ENCODE measurements around the gene GOLGA7B. TPM values are rescaled to one million over a fixed set of nuclear protein-coding genes. Genes with fewer than 3 reads are reported as not detected.

Gene GOLGA7B
- total and polyA plus RNA-seq, 2 of the 4 experiments (the other 2 are of a cell fraction): not detected

DNA sequence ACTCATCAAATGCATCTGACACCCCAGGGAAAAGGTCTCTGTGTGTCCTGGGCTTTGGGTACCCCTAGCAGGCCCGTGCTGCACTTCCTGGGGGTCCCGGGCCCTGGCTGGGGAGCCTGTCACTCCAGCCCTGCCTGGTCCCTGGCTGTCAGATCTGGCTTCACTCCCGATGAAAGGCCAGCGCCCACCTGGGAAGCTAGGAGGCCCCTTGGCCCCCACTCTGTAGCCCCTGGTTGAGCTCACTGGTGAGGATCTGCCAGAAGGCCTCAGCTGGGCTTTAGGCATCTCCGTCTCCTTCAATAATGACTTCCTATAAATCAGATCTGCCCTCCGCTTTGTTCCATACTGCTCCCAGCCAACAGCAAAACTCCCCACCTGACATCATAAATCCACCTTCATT is 64.0 kb downstream of the GOLGA7B start:
- no peak overlapping the region for H3K23ac ChIP-seq (ENCODE audit: low read depth, low read length)
- H3K4me1 ChIP-seq (ENCODE audit: control insufficient read depth, insufficient read depth, low read length): no peaks in the 10 kb centered on the region
- H4K5ac ChIP-seq (ENCODE audit: low read depth, low read length): no peak overlapping the region
- no peak for TF ChIP-seq NFE2L2 (IDR thresholded peaks at IDR 0.05; ENCODE audit: low read depth, low read length)
- TF ChIP-seq CEBPB (IDR thresholded peaks at IDR 0.05; ENCODE audit: low read depth, low read length): no peak
- TF ChIP-seq MAFK (IDR thresholded peaks at IDR 0.05; ENCODE audit: low read depth, low read length): no peak
- TF ChIP-seq, protein P1, sequence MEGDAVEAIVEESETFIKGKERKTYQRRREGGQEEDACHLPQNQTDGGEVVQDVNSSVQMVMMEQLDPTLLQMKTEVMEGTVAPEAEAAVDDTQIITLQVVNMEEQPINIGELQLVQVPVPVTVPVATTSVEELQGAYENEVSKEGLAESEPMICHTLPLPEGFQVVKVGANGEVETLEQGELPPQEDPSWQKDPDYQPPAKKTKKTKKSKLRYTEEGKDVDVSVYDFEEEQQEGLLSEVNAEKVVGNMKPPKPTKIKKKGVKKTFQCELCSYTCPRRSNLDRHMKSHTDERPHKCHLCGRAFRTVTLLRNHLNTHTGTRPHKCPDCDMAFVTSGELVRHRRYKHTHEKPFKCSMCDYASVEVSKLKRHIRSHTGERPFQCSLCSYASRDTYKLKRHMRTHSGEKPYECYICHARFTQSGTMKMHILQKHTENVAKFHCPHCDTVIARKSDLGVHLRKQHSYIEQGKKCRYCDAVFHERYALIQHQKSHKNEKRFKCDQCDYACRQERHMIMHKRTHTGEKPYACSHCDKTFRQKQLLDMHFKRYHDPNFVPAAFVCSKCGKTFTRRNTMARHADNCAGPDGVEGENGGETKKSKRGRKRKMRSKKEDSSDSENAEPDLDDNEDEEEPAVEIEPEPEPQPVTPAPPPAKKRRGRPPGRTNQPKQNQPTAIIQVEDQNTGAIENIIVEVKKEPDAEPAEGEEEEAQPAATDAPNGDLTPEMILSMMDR (conservative IDR thresholded peaks at IDR 0.05; ENCODE audit: low read depth, low read length): no peak
- TF ChIP-seq RFX5 (IDR thresholded peaks at IDR 0.05; ENCODE audit: low read depth, low read length): no peak
- TF ChIP-seq BHLHE40 (IDR thresholded peaks at IDR 0.05; ENCODE audit: low read depth, low read length): no peak
- TF ChIP-seq POLR2A (IDR thresholded peaks at IDR 0.05; ENCODE audit: low read depth, low read length): no peak
- no peak for TF ChIP-seq RAD21 (IDR thresholded peaks at IDR 0.05; ENCODE audit: low read length)
- no peak for TF ChIP-seq MAZ (IDR thresholded peaks at IDR 0.05; ENCODE audit: borderline replicate concordance, low read depth, low read length)
- no peak for TF ChIP-seq SMC3 (IDR thresholded peaks at IDR 0.05; ENCODE audit: low read depth, low read length)
- TF ChIP-seq FOS (IDR thresholded peaks at IDR 0.05; ENCODE audit: low read depth, low read length): no peak
- TF ChIP-seq MXI1 (IDR thresholded peaks at IDR 0.05; ENCODE audit: borderline replicate concordance, low read depth, low read length): no peak
- TF ChIP-seq RCOR1 (IDR thresholded peaks at IDR 0.05; ENCODE audit: insufficient replicate concordance, low read length): no peak
- TF ChIP-seq, protein P2, sequence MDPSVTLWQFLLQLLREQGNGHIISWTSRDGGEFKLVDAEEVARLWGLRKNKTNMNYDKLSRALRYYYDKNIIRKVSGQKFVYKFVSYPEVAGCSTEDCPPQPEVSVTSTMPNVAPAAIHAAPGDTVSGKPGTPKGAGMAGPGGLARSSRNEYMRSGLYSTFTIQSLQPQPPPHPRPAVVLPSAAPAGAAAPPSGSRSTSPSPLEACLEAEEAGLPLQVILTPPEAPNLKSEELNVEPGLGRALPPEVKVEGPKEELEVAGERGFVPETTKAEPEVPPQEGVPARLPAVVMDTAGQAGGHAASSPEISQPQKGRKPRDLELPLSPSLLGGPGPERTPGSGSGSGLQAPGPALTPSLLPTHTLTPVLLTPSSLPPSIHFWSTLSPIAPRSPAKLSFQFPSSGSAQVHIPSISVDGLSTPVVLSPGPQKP (IDR thresholded peaks at IDR 0.05; ENCODE audit: borderline replicate concordance, low read depth, low read length): no peak
- TF ChIP-seq, protein P3, sequence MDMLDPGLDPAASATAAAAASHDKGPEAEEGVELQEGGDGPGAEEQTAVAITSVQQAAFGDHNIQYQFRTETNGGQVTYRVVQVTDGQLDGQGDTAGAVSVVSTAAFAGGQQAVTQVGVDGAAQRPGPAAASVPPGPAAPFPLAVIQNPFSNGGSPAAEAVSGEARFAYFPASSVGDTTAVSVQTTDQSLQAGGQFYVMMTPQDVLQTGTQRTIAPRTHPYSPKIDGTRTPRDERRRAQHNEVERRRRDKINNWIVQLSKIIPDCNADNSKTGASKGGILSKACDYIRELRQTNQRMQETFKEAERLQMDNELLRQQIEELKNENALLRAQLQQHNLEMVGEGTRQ (IDR thresholded peaks at IDR 0.05; ENCODE audit: low read depth, low read length): no peak
- no peak for TF ChIP-seq CHD1 (IDR thresholded peaks at IDR 0.05; ENCODE audit: low read depth, low read length)
- no peak overlapping the region for H2BK15ac ChIP-seq (ENCODE audit: low read depth, low read length)
- no peak overlapping the region for H3K4ac ChIP-seq (ENCODE audit: low read depth, low read length)
- H2BK120ac ChIP-seq (ENCODE audit: low read depth, low read length): no peak overlapping the region
- no peak overlapping the region for H3K9ac ChIP-seq (ENCODE audit: low read depth, low read length)
- no peaks in the 10 kb centered on the region for H3K79me1 ChIP-seq (ENCODE audit: low read depth in 1 of 2, low read length in 2 of 2)
- no peak overlapping the region for H3K14ac ChIP-seq (replicated peaks; ENCODE audit: low read depth, low read length)
- H2AK5ac ChIP-seq (ENCODE audit: low read depth, low read length): no peak overlapping the region
- no peaks in the 10 kb centered on the region for H4K20me1 ChIP-seq (ENCODE audit: insufficient read depth, low read length)
- DNase-seq (no peak), ATAC-seq (ENCODE audit: low read depth) (no peak)
- H3K27me3 ChIP-seq (ENCODE audit: control insufficient read depth, insufficient read depth, low read length): peaks cover 30% of the 10 kb centered on the region
- POLR2A ChIA-PET (ENCODE audit: unreplicated experiment): no interaction called here
- no peak overlapping the region for H3K18ac ChIP-seq (ENCODE audit: low read depth, low read length)
- no peak overlapping the region for H4K91ac ChIP-seq (ENCODE audit: insufficient read depth, low read depth, low read length)
- in situ Hi-C loops (cut with MboI; ENCODE audit: low sequenced_read_pairs) (loop anchor here (10.0 kb wide), 1 partner anchor 131 kb away; no protein-coding TSS in a partner anchor), dilution Hi-C loops (cut with HindIII; ENCODE audit: low sequenced_read_pairs, unreplicated experiment) (no loop called here), intact Hi-C loops (cut with micrococcal nuclease) (loop anchor here (1.0 to 10.0 kb wide), 5 partner anchors 128 to 1334 kb away; no protein-coding TSS in a partner anchor)
- no peak overlapping the region for H3K56ac ChIP-seq (ENCODE audit: extremely low read depth, insufficient read depth, low read length)
- no peak overlapping the region for H2AK9ac ChIP-seq (replicated peaks; ENCODE audit: low read depth, low read length, poor library complexity)
- WGBS, 2 experiments (ENCODE audit: extremely low coverage in 2 of 2, insufficient read length in 1 of 2): 57% methylated on average over 5 of the region's 6 CpGs; no CpG with 5 or more reads in 1 of the 2 experiments
- no peak overlapping the region for H2BK20ac ChIP-seq (ENCODE audit: low read depth, low read length)
- H3K4me3 ChIP-seq (ENCODE audit: insufficient read depth, low read depth, low read length): no peak overlapping the region
- H2AFZ ChIP-seq (replicated peaks; ENCODE audit: low read length, poor library complexity): no peak overlapping the region
- no peaks in the 10 kb centered on the region for H3K9me3 ChIP-seq (ENCODE audit: control insufficient read depth, insufficient read depth, low read length)
- H3K9me1 ChIP-seq (ENCODE audit: insufficient read depth, low read length): no peaks in the 10 kb centered on the region
- no peak overlapping the region for H2BK5ac ChIP-seq (ENCODE audit: low read depth, low read length, poor library complexity, severe bottlenecking)
- H3K4me2 ChIP-seq (ENCODE audit: low read depth, low read length): no peak overlapping the region
- CTCF ChIA-PET: interaction anchor here (1.1 kb wide), 1 partner anchor 124 kb away, joined by 3 read pairs; no protein-coding TSS in a partner anchor
- no peak overlapping the region for H4K8ac ChIP-seq (ENCODE audit: low read depth in 2 of 2, low read length in 2 of 2)
- no peaks in the 10 kb centered on the region for H3K36me3 ChIP-seq (ENCODE audit: control insufficient read depth, insufficient read depth, low read length)
- H3K27ac ChIP-seq (ENCODE audit: insufficient read depth, low read length): no peak overlapping the region
- BruUV-seq (replicated peaks): no TSS peak
